Nephron progenitor cell (in vitro differentiated cells): ENCODE measurements around the gene CYB561D2.

Experiments
- DNase-seq: peaks from one replicate; pipeline ENCODE4 v3.0.0; 2021
- H3K27ac Mint-ChIP-seq: 2 replicates; pipeline ENCODE4 v1.8.0; 2021; ENCODE audit warnings: mild to moderate bottlenecking, moderate library complexity, mixed read lengths
- H3K27me3 Mint-ChIP-seq: 2 replicates; pipeline ENCODE4 v1.8.0; 2021; ENCODE audit warnings: mild to moderate bottlenecking, low read depth, mixed read lengths; ENCODE audit not compliant: poor library complexity
- H3K36me3 Mint-ChIP-seq: 2 replicates; pipeline ENCODE4 v1.8.0; 2021; ENCODE audit warnings: low read depth, mixed read lengths
- H3K4me1 Mint-ChIP-seq: 2 replicates; pipeline ENCODE4 v1.8.0; 2021; ENCODE audit warnings: mixed read lengths
- H3K4me3 Mint-ChIP-seq: 2 replicates; pipeline ENCODE4 v1.8.0; 2021; ENCODE audit warnings: mild to moderate bottlenecking, moderate library complexity, mixed read lengths
- H3K9me3 Mint-ChIP-seq: 2 replicates; pipeline ENCODE4 v1.8.0; 2021; ENCODE audit warnings: mild to moderate bottlenecking, moderate library complexity, mixed read lengths
- TF ChIP-seq, protein P1 (sequence below): fragments of 200-600 bp; sonication (generic); IDR thresholded peaks from 2 replicates; pipeline ENCODE4 v1.5.0; 2021; ENCODE audit warnings: antibody characterized with exemption

CYB561D2 gene

GRCh38 chr3:50319181-50319893 lies 31.3 kb upstream of the CYB561D2 start:
- Mint-ChIP-seq H3K4me3 (peak overlapping the region; percentile 95), H3K9me3 (peaks cover under 1% of the 10 kb centered on the region), H3K36me3 (peaks cover 35% of the 10 kb centered on the region), H3K4me1 (peaks cover 62% of the 10 kb centered on the region), H3K27me3 (peaks cover 9% of the 10 kb centered on the region), H3K27ac (peak overlapping the region; percentile 57)
- DNase-seq, result no peak
- TF ChIP-seq, protein P1, sequence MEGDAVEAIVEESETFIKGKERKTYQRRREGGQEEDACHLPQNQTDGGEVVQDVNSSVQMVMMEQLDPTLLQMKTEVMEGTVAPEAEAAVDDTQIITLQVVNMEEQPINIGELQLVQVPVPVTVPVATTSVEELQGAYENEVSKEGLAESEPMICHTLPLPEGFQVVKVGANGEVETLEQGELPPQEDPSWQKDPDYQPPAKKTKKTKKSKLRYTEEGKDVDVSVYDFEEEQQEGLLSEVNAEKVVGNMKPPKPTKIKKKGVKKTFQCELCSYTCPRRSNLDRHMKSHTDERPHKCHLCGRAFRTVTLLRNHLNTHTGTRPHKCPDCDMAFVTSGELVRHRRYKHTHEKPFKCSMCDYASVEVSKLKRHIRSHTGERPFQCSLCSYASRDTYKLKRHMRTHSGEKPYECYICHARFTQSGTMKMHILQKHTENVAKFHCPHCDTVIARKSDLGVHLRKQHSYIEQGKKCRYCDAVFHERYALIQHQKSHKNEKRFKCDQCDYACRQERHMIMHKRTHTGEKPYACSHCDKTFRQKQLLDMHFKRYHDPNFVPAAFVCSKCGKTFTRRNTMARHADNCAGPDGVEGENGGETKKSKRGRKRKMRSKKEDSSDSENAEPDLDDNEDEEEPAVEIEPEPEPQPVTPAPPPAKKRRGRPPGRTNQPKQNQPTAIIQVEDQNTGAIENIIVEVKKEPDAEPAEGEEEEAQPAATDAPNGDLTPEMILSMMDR, result no peak

- Mint-ChIP-seq H3K36me3 (peaks cover 30% of the 10 kb centered on the region), H3K4me3 (peak overlapping the region; percentile 95), H3K9me3 (no peaks in the 10 kb centered on the region), H3K4me1 (peaks cover 66% of the 10 kb centered on the region), H3K27me3 (peaks cover 9% of the 10 kb centered on the region), H3K27ac (peak overlapping the region; percentile 90)
- TF ChIP-seq, protein P1, result no peak
- DNase-seq, result no peak
These were observed 30.6 kb upstream of the CYB561D2 start for GRCh38 chr3:50319894-50320625.

DNA sequence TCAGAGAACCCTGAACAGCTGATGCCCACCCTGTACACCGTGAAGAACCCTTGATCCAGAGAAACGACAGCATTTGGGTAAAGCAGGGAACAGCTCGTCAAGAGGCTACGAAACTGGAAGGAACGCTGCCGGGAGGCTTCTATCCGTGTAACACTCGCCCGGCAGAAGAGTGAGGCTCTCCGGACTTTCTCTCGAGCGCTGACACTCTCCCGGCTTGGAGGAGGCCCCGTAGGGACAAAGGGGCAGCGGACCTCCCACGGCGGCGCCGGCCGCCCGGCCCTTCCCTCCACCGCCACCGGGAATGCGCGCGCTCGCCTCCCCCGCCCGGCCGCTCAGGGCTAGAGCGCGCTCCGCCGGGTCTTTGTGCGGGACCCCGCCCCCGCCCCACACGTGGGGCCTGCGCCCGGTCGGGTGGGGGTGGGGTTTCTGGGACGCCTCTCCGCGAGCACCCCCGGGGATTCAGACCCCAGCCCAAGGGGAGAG lies 29.8 kb upstream of the CYB561D2 start:
- Mint-ChIP-seq H3K27ac (peak overlapping the region; percentile 90), H3K27me3 (peaks cover 9% of the 10 kb centered on the region), H3K4me3 (peak overlapping the region; percentile 95), H3K9me3 (no peaks in the 10 kb centered on the region), H3K36me3 (peaks cover 25% of the 10 kb centered on the region), H3K4me1 (peaks cover 62% of the 10 kb centered on the region)
- TF ChIP-seq, protein P1, result no peak
- peak; percentile 90 for DNase-seq

- Mint-ChIP-seq H3K4me1 (peaks cover 57% of the 10 kb centered on the region), H3K4me3 (peak overlapping the region; percentile 84), H3K27ac (peak overlapping the region; percentile 100), H3K27me3 (peaks cover 9% of the 10 kb centered on the region), H3K36me3 (peaks cover 19% of the 10 kb centered on the region), H3K9me3 (no peaks in the 10 kb centered on the region)
- DNase-seq, result peak; percentile 87
- TF ChIP-seq, protein P1, result peak; percentile 57
These were observed 29.1 kb upstream of the CYB561D2 start for GRCh38 chr3:50321336-50322114.

- TF ChIP-seq, protein P1, result no peak
- H3K27me3 Mint-ChIP-seq, result peaks cover 9% of the 10 kb centered on the region
- no peaks in the 10 kb centered on the region for H3K9me3 Mint-ChIP-seq
- DNase-seq, result no peak
- no peak overlapping the region for H3K27ac Mint-ChIP-seq
- H3K36me3 Mint-ChIP-seq, result peaks cover 16% of the 10 kb centered on the region
- H3K4me1 Mint-ChIP-seq, result peaks cover 56% of the 10 kb centered on the region
- H3K4me3 Mint-ChIP-seq, result peak overlapping the region; percentile 84
These were observed 28.6 kb upstream of the CYB561D2 start for GRCh38 chr3:50322115-50322385.
